HG03175 (cell line): ENCODE measurements around the gene NUBP2.

Source experiments
- ATAC-seq: cut with Tn5 transposase; IDR thresholded peaks from one replicate; pipeline ENCODE4 v1.9.1; 2021; ENCODE audit warnings: mild to moderate bottlenecking, moderate library complexity; ENCODE audit not compliant: unreplicated experiment

Gene NUBP2

DNA sequence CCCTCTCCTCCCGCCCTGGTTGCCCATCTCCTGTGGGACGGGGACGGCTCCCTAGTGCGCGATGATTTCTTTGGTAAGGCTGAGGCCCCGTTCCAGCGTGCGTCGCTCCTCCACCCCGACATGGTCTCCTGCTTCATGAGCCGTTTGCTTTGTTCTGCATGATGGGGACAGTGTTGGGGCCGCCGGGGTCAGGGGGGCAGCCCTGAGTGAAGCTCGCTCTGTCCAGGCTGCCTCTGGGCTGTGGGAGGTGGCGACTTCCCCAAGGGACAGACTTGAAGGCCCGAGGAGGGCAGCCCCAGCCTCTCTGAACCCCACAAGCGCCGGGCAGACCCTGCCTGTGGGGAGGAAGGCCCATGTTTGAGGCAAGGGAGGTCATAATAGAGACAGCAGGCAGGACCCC is 23.8 kb upstream of the NUBP2 start:
- no peak for ATAC-seq

DNA sequence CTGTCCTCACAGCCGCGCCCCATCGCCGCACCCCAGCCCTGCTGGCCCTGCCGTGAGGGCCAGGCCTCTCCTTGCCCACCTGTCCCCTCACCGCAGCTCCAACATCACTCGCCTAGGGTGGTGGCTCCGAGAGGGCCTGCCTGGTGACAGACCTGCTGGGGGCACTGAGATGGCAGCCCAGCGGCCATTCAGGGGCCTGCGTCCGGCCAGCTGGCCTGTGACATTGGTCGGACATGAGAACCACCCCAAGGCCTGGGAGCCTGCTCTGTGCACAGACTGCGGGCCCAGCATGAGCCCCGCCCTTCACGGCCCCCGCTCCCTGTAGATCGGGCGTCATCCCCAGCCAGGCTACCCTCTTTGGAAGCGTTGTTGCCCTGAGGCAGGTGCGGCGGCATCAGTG is 23.2 kb upstream of the NUBP2 start:
- ATAC-seq: no peak

DNA sequence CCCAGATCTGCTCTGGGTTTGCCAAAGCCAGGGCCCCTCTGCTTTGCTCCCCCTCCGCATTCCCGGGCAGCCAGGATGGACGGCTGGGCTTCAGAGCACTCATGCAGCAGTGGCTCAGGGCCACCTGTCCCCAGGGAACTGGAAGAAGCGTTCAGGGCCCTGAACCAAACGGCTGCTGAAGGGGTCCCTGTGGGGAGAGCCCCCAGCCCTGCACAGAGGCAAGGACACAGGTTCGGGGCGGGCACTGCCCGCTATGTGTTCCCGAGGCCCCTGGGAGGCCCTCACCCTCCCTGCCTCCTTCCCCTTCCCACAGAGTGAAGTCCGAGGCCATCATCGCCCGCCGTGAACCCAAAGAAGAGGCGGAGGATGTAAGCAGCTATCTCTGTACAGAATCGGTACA is 21.8 kb upstream of the NUBP2 start:
- no peak for ATAC-seq

DNA sequence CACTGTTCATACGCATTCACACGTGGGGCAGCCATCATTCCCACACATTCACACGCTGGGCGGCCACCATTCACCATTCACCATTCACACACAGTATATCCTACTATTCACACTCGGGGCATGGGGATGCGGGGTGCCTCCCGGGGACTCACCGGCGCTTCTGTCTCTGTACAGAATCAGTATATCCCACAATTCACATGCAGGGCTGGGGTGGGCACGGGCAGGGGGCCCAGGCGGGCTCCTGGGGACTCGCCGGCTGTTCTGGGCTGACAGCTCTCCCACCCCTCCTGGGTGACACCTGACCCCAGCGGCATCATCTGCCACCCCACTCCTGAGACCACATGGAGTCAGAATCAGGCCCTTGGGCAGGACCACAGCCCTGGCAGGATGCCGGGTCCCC is 21.0 kb upstream of the NUBP2 start:
- ATAC-seq: no peak

DNA sequence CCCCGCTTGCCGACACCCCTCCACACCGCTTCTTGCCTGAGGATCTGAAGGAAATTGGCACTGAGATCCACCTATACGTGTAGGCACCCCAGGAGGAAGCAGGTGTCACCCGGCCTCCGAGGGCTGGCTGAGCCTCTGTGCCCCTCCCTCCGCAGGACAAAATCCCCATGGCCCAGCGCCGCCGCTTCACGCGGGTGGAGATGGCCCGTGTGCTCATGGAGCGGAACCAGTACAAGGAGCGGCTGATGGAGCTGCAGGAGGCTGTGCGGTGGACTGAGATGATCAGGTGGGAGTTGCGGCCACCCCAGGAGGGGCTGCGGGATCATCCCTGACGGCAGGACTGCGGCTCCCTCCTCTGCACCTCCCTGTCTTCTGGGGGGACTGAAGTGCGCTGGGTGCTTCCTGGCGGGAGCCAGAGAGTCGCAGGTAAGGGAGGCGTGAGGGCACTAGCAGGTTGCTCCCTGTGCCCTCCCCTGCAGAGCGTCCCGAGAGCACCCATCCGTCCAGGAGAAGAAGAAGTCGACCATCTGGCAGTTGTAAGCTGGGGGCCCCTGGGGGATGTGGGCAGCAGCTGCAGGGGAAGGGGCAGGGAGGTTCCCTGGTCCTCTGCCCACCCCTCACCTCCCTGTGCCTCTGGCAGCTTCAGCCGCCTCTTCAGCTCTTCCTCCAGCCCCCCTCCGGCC is 20.4 kb upstream of the NUBP2 start:
- ATAC-seq: no peak

DNA sequence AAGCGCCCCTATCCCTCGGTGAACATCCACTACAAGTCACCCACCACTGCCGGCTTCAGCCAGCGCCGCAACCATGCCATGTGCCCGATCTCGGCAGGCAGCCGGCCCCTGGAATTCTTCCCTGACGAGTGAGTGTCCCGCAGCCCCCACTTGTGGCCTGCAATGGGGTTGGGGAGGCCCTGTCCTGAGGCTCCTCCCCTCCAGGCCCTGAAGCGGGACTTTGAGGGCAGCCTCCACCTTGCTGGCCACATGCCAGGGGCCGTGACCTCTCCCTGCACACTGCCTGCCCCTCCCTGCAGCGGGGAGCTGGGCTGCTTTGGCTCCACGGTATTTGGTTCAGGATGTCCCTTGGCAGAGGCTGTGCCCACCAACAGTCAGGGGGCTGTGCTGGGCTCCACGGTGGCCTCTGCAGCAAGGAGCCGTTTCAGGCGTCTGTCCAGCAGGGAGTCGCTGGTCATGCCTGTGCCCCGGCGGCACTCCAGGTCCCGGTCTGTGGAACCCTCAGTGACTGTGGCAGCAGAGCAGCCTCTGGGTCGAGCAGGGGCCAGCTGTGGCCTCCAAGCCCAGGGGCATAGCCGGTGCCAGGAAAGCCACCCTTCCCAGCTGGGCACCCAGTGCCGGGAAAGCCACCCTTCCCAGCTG is 19.8 kb upstream of the NUBP2 start:
- ATAC-seq: no peak

DNA sequence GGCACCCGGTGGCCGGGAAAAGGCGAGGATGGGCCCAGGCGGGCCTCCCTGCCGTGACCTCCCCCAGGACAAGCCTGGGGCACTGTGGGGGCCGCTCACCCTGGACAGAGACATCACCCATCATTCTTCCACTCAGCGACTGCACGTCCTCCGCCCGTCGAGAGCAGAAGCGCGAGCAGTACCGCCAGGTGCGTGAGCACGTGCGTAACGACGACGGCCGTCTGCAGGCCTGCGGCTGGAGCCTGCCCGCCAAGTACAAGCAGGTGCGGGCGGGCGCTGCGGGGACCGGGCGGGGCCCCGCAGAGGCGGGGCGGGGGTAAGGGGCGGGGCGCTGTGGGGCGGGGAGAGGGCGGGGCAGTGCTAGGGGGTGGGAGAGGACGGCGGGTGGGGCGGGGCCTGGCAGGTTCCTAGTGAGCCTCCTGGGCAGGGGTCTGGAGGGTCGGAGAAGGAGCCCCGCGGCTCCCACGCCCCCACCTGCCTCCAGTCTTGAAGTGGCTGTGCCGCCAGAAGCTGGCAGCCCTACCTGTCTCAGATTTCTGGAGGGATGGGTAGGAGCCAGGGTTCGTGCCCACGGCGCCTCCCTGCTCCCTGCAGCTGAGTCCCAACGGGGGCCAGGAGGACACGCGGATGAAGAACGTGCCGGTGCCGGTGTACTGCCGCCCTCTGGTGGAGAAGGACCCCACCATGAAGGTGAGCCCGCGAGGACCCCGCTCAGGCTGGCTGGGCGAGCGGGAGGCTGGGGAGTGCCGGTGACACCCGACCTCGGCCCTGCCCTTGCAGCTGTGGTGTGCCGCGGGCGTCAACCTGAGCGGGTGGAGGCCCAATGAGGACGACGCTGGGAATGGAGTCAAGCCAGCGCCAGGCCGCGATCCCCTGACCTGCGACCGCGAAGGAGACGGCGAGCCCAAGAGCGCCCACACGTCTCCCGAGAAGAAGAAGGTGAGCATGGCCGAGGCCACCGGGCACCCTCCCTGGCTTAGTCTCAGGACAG is 18.9 kb upstream of the NUBP2 start:
- no peak for ATAC-seq

DNA sequence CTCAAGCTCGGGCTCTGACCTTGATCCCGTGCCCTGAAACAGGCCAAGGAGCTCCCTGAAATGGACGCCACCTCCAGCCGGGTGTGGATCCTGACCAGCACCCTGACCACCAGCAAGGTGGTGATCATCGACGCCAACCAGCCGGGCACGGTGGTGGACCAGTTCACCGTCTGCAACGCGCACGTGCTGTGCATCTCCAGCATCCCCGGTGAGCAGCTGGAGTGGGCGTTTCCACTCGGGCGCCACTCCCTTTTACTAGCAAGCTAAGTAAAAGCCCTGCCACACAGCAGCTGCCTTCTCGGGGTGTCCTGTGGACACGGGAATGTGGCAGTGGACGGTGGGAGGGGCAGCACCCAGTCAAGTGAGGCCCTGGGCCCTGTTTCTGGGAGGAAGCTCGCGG is 17.8 kb upstream of the NUBP2 start:
- no peak for ATAC-seq

DNA sequence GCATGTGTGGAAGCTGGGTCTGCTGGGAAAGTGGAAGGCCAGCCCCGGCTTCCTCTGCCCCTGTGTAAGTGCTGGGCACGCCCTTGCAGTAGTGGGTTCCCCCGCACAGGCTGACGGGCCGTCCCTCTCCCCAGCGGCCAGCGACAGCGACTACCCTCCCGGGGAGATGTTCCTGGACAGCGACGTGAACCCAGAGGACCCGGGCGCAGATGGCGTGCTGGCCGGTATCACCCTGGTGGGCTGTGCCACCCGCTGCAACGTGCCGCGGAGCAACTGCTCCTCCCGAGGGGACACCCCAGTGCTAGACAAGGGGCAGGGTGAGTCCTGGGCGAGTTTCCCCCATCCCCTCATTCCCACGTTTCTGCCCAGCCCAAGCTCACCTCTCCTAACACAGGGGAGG is 16.9 kb upstream of the NUBP2 start:
- no peak for ATAC-seq

DNA sequence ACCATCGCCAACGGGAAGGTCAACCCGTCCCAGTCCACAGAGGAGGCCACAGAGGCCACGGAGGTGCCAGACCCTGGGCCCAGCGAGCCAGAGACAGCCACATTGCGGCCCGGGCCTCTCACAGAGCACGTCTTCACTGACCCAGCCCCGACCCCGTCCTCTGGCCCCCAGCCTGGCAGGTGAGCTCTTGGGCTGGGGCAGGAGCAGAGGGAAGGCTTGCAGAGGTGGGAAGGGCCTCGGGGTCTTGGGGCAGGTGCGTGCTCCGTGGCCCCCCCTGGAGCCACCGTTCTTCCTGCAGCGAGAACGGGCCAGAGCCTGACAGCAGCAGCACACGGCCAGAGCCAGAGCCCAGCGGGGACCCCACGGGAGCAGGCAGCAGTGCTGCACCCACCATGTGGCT is 16.5 kb upstream of the NUBP2 start:
- no peak for ATAC-seq

DNA sequence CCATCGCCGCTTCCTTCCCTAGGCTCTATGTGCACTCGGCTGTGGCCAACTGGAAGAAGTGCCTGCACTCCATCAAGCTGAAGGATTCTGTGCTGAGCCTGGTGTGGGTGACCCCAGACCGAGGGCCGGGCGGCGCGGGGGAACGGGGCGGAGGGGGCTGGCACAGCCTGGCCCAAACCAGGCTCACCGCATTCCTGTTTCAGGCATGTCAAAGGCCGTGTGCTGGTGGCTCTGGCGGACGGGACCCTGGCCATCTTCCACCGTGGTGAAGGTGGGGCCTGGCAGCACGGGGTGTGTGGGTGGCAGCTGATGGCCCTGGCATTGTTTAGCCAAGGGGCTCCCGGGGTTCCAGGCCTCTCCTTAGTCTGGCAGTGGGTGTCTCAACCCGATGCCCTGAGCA is 16.1 kb upstream of the NUBP2 start:
- ATAC-seq: no peak

DNA sequence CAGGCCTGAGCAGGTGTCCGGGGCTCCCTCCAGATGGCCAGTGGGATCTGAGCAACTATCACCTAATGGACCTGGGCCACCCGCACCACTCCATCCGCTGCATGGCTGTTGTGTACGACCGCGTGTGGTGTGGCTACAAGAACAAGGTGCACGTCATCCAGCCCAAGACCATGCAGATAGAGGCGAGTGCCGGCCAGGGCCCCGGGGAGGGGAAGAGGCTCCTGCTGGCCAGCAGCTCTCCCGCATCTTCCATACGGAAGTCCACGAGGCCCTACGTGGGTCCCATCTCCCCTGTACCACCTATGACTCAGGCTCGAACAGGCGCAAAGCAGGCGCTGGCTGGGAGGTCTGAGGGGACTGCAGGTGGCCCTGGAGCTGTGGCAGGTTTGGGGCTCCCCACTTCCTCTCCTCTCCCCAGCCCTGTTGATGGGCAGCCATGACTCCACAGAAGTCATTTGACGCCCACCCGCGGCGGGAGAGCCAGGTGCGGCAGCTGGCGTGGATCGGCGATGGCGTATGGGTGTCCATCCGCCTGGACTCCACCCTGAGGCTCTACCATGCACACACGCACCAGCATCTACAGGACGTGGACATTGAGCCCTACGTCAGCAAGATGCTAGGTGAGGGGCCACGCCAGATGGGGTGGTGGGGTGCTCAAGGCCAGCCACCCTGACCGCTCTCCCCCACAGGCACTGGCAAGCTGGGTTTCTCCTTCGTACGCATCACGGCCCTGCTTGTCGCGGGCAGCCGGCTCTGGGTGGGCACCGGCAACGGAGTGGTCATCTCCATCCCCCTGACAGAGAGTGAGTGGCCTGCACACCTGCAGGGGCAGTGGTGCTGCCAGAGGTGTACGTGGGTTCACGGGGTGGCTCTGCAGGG is 15.4 kb upstream of the NUBP2 start:
- ATAC-seq: no peak

DNA sequence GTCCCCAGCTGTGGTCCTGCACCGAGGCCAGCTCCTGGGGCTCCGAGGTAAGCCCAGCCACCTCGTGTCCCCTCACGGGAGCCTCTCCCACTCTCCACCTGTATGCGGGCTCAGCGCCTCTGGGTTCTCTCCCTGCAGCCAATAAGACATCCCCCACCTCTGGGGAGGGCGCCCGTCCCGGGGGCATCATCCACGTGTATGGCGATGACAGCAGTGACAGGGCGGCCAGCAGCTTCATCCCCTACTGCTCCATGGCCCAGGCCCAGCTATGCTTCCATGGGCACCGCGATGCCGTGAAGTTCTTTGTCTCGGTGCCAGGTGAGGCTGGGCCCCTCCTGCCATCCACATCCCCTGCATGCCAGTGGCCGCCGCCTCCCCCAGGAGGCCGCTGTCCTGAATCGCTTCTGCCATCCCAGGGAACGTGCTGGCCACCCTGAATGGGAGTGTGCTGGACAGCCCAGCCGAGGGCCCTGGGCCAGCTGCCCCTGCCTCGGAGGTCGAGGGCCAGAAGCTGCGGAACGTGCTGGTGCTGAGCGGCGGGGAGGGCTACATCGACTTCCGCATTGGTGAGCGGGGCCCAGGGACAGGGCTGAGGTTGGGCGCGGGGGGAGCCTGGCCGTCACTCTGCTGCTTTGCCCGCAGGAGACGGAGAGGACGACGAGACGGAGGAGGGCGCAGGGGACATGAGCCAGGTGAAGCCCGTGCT is 14.5 kb upstream of the NUBP2 start:
- ATAC-seq: no peak

DNA sequence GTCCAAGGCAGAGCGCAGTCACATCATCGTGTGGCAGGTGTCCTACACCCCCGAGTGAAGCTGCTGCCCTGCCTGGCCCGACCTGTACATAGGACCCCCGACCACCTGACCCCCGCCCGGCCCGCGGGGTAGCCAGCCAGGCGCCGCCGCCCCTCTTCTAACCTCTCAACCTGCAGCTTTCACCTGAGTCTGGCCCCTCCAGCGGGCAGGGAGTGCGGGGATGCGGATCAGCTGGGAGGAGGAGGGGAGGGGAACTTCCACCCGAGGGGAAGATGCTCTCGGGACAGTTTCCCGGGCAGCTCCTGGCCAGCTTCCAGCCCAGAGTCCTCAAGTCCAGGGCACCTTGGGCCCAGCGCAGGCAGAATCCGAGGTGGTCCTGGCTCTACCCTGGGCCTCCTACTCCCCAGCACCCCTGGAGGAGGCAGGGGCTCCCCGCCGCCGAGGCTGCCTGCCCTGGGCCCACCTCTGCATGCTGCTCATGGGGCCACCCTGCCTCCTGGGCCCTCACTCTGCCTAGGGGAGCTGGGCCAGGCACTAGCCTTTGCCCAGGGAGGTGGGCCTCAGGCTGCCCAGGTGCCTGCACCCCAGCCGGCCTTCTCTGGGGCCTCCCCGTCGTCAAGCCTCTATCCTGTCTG is 13.9 kb upstream of the NUBP2 start:
- ATAC-seq: no peak

DNA sequence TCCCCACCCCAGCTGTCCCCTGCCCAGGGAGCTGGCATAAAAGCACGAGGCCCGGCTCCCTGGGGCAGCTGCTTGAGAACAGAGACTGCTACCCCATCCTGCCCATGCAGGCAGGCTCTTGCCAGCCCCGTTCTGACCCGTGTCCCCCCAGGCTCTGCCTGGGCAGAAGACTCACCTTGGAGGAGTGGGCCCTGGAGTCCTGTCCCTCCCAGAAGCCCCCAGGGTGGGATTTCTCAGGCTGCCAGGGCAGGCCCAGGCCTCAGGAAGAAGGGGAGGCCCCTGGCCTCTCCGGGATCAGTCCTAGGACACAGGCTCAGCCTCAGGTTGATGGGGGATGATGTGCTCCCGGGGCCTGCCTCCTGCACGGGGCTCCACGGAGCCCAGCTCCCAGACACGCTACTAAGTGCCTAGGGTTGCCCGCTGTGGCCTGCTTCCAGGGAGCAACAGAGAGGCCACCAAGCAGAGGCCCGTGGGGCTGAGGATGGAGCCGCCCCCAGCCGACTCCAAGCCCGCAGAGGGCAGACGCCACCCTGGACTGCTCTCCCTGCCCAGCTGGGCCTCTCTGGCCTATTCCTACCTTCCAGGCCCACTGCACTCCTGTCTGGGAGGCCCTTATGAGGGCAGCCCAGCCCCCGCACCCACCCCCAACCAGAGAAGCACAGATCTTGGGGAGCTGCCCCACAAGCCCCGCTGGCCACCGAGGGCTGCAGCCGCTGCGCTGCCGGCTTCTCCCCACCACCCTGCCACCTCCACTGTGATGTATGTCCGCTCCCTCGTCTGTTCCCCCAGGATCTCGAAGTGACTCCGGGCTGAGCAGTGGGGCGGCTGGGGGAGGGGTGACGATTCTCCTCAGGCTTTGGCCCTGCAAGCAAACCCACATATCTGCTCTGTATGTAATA is 13.1 kb upstream of the NUBP2 start:
- no peak for ATAC-seq

DNA sequence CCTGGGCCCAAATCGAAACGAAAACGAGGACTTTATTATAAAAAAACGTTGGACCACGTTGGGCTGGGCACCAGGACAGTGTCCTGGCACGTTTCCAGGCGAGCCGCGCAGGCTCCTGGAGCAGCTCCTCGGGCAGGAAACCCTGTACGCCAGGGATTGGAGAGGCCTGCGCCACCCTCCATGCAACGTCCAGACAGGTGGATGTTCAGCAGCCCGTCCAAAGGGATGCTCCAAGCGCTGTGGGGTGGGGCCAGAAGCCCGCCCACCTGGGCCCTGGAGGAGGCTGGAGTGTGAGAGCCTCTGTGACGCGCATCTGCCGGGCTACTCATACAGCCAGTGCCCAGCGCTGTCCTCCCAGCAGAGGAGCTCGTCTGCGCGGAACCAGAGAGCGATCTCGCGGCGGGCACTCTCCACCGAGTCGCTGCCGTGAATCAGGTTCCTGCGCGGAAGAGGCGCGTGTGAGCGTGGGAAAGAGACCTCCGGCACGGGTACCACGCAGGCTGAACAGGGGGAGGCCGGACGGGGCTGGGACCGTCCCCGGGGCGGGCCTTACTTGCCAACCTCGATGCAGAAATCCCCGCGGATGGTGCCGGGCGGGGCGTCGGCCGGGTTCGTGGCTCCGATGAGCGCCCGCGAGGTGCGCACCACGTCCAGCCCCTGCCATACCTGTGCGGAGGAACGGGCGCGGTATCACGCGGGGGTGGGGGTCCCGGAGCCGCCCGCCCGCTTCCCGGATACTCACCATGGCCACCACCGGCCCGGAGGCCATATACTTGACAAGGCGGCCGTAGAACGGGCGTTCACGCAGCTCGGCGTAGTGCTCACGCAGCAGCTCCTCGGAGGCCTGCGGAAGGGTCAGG is 12.2 kb upstream of the NUBP2 start:
- ATAC-seq: no peak

DNA sequence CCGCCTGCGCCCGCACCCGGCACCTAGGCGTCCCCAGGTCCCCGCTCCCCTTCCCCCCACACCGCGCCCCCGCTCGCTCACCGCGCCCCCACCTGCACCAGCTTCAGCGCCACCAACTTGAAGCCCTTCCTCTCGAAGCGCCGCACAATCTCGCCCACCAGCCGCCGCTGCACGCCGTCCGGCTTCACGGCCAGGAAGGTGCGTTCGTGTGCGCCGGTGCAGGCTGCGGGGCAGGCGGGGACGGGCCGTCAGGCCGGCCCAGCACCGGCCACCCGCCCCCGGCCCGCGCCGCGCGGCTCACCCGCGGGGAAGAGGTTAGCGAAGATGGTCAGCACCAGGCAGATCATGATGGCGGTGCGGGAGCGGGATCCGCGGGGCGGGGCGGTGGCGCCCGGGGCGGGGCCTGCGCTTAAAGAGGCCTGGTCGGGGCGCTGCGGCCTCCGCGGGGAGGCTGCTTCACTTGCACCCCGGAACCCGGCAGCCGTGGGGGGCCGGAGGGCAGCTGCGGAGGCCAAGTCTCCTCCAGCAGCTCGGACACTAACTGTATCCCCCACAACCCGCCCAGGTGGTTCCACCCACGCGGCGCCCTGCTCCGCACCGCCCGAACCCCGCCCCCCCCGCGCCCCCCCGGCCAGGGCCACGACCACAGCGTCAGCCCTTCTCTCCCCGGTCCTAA is 11.4 kb upstream of the NUBP2 start, which contains the start of gene NME3:
Gene NME3 (minus strand): TSS at position 356 of the 676 bp plus-strand sequence. CDS start 9 bp downstream, at position 347.
- ATAC-seq: no peak
